H9 (cell line): ENCODE results near the gene DGKH. TPM values are rescaled to one million over a fixed set of nuclear protein-coding genes. Genes with fewer than 3 reads are reported as not detected.

Experiments used
- DNase-seq: peaks from one replicate; pipeline ENCODE4 v3.0.0-alpha.2; 2017
- H2AFZ ChIP-seq: one replicate; pipeline ENCODE4 v1.6.1; 2013; ENCODE audit warnings: mild to moderate bottlenecking, low read length, control low read depth, moderate library complexity
- H2AK5ac ChIP-seq: 2 replicates; pipeline ENCODE4 v1.6.1; 2013; ENCODE audit warnings: low read length, control low read depth, mixed read lengths; ENCODE audit not compliant: insufficient read length
- H2BK120ac ChIP-seq: one replicate; pipeline ENCODE4 v1.6.1; 2013; ENCODE audit warnings: low read depth, mild to moderate bottlenecking, low read length, control low read depth, inconsistent platforms; ENCODE audit not compliant: poor library complexity, severe bottlenecking
- H2BK12ac ChIP-seq: 2 replicates; pipeline ENCODE4 v1.6.1; 2013; ENCODE audit warnings: low read length, control low read depth, mixed read lengths, low read depth; ENCODE audit not compliant: insufficient read length
- H2BK15ac ChIP-seq: 2 replicates; pipeline ENCODE4 v1.6.1; 2013; ENCODE audit warnings: low read depth, low read length, control low read depth
- H2BK20ac ChIP-seq: one replicate; pipeline ENCODE4 v1.6.1; 2013; ENCODE audit warnings: low read depth, mild to moderate bottlenecking, low read length, control low read depth, inconsistent platforms; ENCODE audit not compliant: poor library complexity, severe bottlenecking
- H2BK5ac ChIP-seq: 2 replicates; pipeline ENCODE4 v1.6.1; 2013; ENCODE audit warnings: low read length, control low read depth, mixed read lengths; ENCODE audit not compliant: insufficient read length
- H3K14ac ChIP-seq: 2 replicates; pipeline ENCODE4 v1.6.1; 2013; ENCODE audit warnings: low read length, control low read depth; ENCODE audit not compliant: insufficient read depth
- H3K18ac ChIP-seq: 2 replicates; pipeline ENCODE4 v1.6.1; 2013; ENCODE audit warnings: low read depth, mild to moderate bottlenecking, mixed read lengths, low read length, control low read depth; ENCODE audit not compliant: insufficient read length
- H3K23ac ChIP-seq: 2 replicates; pipeline ENCODE4 v1.6.1; 2013; ENCODE audit warnings: low read length, control low read depth, mixed read lengths, low read depth; ENCODE audit not compliant: insufficient read length
- H3K23me2 ChIP-seq: 2 replicates; pipeline ENCODE4 v1.6.1; 2013; ENCODE audit warnings: low read depth, mild to moderate bottlenecking, mixed read lengths, low read length, control low read depth; ENCODE audit not compliant: insufficient read length, poor library complexity, severe bottlenecking
- H3K27ac ChIP-seq: 2 replicates; pipeline ENCODE4 v1.5.1; 2013; ENCODE audit warnings: low read length, control low read depth, mixed read lengths, low read depth; ENCODE audit not compliant: insufficient read length
- H3K27me3 ChIP-seq: 2 replicates; pipeline ENCODE4 v1.6.1; 2013; ENCODE audit warnings: low read length, control low read depth, inconsistent platforms; ENCODE audit not compliant: insufficient read depth
- H3K4ac ChIP-seq: 2 replicates; pipeline ENCODE4 v1.6.1; 2013; ENCODE audit warnings: low read depth, mild to moderate bottlenecking, control low read depth, inconsistent platforms, low read length, moderate library complexity
- H3K4me1 ChIP-seq: 2 replicates; pipeline ENCODE4 v1.6.1; 2013; ENCODE audit warnings: low read length, control low read depth, inconsistent platforms; ENCODE audit not compliant: insufficient read depth
- H3K4me2 ChIP-seq: 2 replicates; pipeline ENCODE4 v1.6.1; 2013; ENCODE audit warnings: low read length, control low read depth, mixed read lengths; ENCODE audit not compliant: insufficient read length, insufficient read depth
- H3K56ac ChIP-seq: 2 replicates; pipeline ENCODE4 v1.6.1; 2013; ENCODE audit warnings: low read depth, mild to moderate bottlenecking, mixed read lengths, low read length, control low read depth; ENCODE audit not compliant: insufficient read length
- H3K79me1 ChIP-seq: 2 replicates; pipeline ENCODE4 v1.6.1; 2013; ENCODE audit warnings: low read depth, mild to moderate bottlenecking, moderate library complexity, low read length, control low read depth, inconsistent platforms; ENCODE audit not compliant: insufficient read depth, poor library complexity, severe bottlenecking
- H3K79me2 ChIP-seq: 2 replicates; pipeline ENCODE4 v1.6.1; 2013; ENCODE audit warnings: low read length, control low read depth, inconsistent platforms; ENCODE audit not compliant: insufficient read depth
- H3K9ac ChIP-seq: 2 replicates; pipeline ENCODE4 v1.6.1; 2013; ENCODE audit warnings: low read length, control low read depth, mixed read lengths; ENCODE audit not compliant: insufficient read length; ENCODE audit errors: extremely low read depth
- H3K9me3 ChIP-seq: one replicate; pipeline ENCODE4 v1.6.1; 2013; ENCODE audit warnings: low read depth, low read length, inconsistent platforms; ENCODE audit not compliant: control insufficient read depth
- H3T11ph ChIP-seq: one replicate; pipeline ENCODE4 v1.6.1; 2013; ENCODE audit warnings: mild to moderate bottlenecking, low read length, control low read depth, inconsistent platforms
- H4K20me1 ChIP-seq: one replicate; pipeline ENCODE4 v1.6.1; 2013; ENCODE audit not compliant: control insufficient read depth, insufficient read length, insufficient read depth
- H4K5ac ChIP-seq: 2 replicates; pipeline ENCODE4 v1.6.1; 2013; ENCODE audit warnings: low read depth, mild to moderate bottlenecking, mixed read lengths, low read length, control low read depth; ENCODE audit not compliant: insufficient read length
- H4K8ac ChIP-seq: replicated peaks from 2 replicates; pipeline ENCODE4 v1.6.1; 2013; ENCODE audit warnings: low read length, control low read depth, mixed read lengths, low read depth; ENCODE audit not compliant: insufficient read length
- H4K91ac ChIP-seq: 2 replicates; pipeline ENCODE4 v1.6.1; 2013; ENCODE audit warnings: low read depth, mild to moderate bottlenecking, moderate library complexity, mixed read lengths, low read length, control low read depth; ENCODE audit not compliant: insufficient read length
- H3K27ac Mint-ChIP-seq, 3 experiments: 2 replicates in 2 of 3; 3 replicates in 1 of 3; pipeline ENCODE4 v1.8.0; 2020 to 2021; ENCODE audit warnings: mixed read lengths in 3 of 3, mild to moderate bottlenecking in 1 of 3, moderate library complexity in 1 of 3
- H3K27me3 Mint-ChIP-seq: 2 replicates; pipeline ENCODE4 v1.8.0; 2021; ENCODE audit warnings: low read depth, mild to moderate bottlenecking, moderate library complexity, mixed read lengths
- H3K36me3 Mint-ChIP-seq, 3 experiments: 2 replicates in 2 of 3; 3 replicates in 1 of 3; pipeline ENCODE4 v1.8.0; 2020 to 2021; ENCODE audit warnings: low read depth in 3 of 3, mixed read lengths in 3 of 3; ENCODE audit not compliant: insufficient read depth in 1 of 3
- H3K4me1 Mint-ChIP-seq, 2 experiments: 2 replicates each; pipeline ENCODE4 v1.8.0; 2020; ENCODE audit warnings: mixed read lengths in 2 of 2
- H3K4me3 Mint-ChIP-seq, 2 experiments: 2 replicates in 1 of 2; 3 replicates in 1 of 2; pipeline ENCODE4 v1.8.0; 2020 to 2021; ENCODE audit warnings: mild to moderate bottlenecking in 2 of 2, mixed read lengths in 2 of 2, moderate library complexity in 1 of 2
- H3K9me3 Mint-ChIP-seq, 2 experiments: 2 replicates in 1 of 2; 3 replicates in 1 of 2; pipeline ENCODE4 v1.8.0; 2020; ENCODE audit warnings: mild to moderate bottlenecking in 2 of 2, mixed read lengths in 2 of 2, moderate library complexity in 1 of 2
- WGBS: extraction: QIAGEN DNeasy Blood & Tissue Kit; methylation state at CpG from one replicate; pipeline ENCODE4 v1.1.7; 2013; ENCODE audit warnings: missing lambda C conversion rate, low lambda C conversion rate, mixed read lengths; ENCODE audit not compliant: insufficient read length; ENCODE audit errors: extremely low coverage; 5-methylcytosine and 5-hydroxymethylcytosine counted together
- total RNA-seq: library from RNA; stranded (reverse); gene quantifications from 2 replicates; pipeline ENCODE4 v1.2.1, GENCODE V29; 2021
- TF ChIP-seq, protein P1 (sequence below): fragments of 200-600 bp; sonication (generic); conservative IDR thresholded peaks from 3 replicates; pipeline ENCODE4 v1.8.0; 2021; ENCODE audit warnings: antibody characterized with exemption, mild to moderate bottlenecking

DGKH gene
- total RNA-seq, 1 experiment from 2014 or later = 8.6 TPM

DNA sequence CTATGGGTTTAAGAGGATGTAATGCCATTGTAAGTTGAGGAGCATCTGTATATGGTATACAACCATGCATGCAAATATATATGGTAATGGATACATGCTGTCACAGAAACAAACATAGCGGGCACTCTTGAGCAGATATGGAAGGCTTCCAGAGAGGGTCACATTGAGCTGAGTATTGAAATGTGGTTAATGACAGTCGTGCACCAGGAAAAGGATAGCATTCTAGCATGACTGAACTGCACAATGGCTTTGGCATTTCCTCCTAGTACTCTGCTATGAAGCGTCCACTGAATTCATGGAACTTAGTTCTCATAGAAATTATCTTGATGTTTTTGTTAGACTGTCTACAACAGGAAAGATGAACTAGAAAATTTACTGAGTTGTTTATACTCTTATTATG lies 25.2 kb downstream of the DGKH start:
- Histone ChIP-seq H3K23ac (no peak overlapping the region), H4K20me1 (no peaks in the 10 kb centered on the region), H3T11ph (no peak overlapping the region), H2AK5ac (no peak overlapping the region), H2BK15ac (no peak overlapping the region), H3K27ac (no peak overlapping the region), H3K14ac (no peak overlapping the region), H3K27me3 (no peaks in the 10 kb centered on the region), H3K79me2 (no peaks in the 10 kb centered on the region), H4K91ac (no peak overlapping the region), H3K9me3 (no peaks in the 10 kb centered on the region), H4K8ac (no peak overlapping the region), H2AFZ (no peak overlapping the region), H3K9ac (no peak overlapping the region), H3K4ac (no peak overlapping the region), H4K5ac (no peak overlapping the region), H2BK20ac (no peak overlapping the region), H2BK120ac (no peak overlapping the region), H2BK12ac (no peak overlapping the region), H3K4me2 (no peak overlapping the region), H3K18ac (no peak overlapping the region), H3K4me1 (no peaks in the 10 kb centered on the region), H2BK5ac (no peak overlapping the region), H3K79me1 (no peaks in the 10 kb centered on the region), H3K56ac (no peak overlapping the region), H3K23me2 (no peaks in the 10 kb centered on the region)
- H3K4me1 Mint-ChIP-seq = peaks cover 3 to 7% of the 10 kb centered on the region in 2 experiments; a peak in 2 of 4 replicates
- no peaks in the 10 kb centered on the region for H3K27me3 Mint-ChIP-seq
- H3K36me3 Mint-ChIP-seq = no peaks in the 10 kb centered on the region
- no CpG with 5 or more reads among the region's 3 CpGs for whole genome bisulfite sequencing
- no peaks in the 10 kb centered on the region for H3K9me3 Mint-ChIP-seq
- no peak for DNase-seq
- TF ChIP-seq, protein P1, sequence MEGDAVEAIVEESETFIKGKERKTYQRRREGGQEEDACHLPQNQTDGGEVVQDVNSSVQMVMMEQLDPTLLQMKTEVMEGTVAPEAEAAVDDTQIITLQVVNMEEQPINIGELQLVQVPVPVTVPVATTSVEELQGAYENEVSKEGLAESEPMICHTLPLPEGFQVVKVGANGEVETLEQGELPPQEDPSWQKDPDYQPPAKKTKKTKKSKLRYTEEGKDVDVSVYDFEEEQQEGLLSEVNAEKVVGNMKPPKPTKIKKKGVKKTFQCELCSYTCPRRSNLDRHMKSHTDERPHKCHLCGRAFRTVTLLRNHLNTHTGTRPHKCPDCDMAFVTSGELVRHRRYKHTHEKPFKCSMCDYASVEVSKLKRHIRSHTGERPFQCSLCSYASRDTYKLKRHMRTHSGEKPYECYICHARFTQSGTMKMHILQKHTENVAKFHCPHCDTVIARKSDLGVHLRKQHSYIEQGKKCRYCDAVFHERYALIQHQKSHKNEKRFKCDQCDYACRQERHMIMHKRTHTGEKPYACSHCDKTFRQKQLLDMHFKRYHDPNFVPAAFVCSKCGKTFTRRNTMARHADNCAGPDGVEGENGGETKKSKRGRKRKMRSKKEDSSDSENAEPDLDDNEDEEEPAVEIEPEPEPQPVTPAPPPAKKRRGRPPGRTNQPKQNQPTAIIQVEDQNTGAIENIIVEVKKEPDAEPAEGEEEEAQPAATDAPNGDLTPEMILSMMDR = no peak
- no peak overlapping the region for H3K4me3 Mint-ChIP-seq
- H3K27ac Mint-ChIP-seq = no peak overlapping the region
